ENCODE results near the gene CPNE8.
"Not testable (repeated sequence)": the region's sequence is repeated elsewhere in the genome, so short reads cannot be mapped to it uniquely, and the experiment has no call there.

CPNE8 gene

DNA sequence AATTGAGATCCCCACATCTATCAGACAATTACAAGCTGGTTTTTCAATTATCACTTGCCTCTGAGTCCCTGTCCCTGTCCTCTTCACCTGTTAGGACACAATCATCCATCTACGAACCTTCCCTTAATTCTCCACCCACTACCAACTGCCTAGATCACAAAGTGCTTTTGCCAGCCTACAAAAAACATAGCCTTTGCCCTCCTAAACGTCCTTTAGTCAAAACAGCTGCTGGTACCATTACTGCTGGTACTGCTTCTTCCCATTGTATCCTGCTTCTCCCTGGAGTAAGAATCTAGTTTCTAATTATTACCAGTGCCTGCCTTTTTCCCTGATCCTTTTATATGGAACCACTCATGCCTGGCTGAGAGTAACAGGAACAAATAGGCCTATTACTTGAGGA lies 82.1 kb downstream of the CPNE8 start:
- DNase-seq = no peak

DNA sequence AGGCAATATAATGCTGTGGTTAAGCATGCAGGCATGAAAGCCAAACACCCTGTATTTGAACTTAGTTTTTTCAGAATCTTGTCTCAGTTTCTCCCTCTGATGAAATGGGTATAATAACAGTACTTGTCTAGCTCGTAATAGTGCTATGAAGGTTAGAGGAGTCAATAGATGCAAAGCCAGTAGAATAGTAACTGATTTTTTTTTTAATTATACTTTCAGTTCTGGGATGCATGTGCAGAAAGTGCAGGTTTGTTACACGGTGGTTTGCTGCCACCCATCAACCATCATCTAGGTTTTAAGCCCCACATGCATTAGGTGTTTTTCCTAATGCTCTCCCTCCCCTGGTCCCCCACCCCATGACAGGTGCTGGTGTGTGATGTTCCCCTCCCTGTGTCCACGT lies 87.4 kb downstream of the CPNE8 start:
- DNase-seq = no peak

DNA sequence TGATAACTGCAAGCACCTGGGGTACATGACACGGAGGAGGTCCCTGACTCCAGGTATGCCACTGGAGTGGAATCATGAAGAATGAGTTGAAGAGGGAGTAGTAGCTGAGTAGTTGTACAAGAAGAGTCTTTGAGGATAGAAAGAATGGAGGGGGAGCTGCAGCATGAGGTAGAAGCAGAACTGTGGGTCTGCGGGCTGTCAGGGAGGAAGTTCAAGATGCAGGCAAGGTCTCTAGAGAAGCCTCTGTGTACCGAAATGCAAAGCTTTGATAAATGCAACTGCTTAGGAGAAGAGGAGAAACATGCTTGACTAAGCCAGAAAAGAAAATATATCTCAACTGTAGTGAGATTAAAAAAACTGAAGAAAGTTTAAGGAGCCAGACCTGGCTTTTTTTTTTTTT lies 91.5 kb downstream of the CPNE8 start:
- DNase-seq = no peak

DNA sequence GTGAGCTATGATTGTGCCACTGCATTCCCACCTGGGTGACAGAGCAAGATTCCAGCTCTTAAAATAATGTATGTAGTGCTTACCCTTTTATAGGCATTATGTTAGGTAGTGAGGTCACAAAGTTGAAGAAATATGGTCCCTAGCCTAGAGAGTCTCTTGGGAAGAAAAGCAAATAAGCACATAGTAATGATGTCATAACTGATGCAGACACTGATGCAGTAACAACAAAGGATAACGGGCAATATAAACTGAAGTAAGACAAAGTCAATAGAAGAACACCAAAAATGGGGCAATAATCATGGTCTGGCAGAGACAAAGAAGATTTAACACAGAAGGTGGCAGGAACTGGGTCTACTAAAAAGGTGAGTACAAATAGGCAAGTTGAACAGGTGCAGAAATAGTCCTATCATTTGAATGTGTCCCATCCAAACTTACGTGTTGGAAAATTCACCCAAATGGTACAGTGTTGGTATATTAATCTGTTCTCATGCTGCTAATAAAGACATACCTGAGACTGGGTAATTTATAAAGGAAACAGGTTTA lies 93.5 kb downstream of the CPNE8 start:
- no peak for DNase-seq

DNA sequence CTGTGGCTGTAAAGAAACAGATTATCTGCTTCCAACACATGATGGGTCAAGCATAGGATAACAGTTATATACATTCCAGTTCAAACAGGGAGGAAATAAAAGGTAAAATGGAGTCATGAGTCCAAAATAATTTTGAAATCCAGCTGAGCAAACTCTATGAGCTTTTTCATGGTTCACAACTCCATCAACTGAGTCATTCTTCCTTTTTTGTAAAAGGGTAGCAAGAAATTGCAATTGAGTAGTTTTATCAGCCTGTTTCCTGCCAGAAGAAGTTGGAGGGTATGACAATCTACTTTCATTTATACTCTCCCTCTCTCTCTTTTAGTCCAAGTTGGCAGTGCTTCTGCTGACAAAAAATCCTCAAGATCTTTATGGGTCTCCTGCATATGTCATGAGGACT lies 95.6 kb downstream of the CPNE8 start:
- DNase-seq = no peak

DNA sequence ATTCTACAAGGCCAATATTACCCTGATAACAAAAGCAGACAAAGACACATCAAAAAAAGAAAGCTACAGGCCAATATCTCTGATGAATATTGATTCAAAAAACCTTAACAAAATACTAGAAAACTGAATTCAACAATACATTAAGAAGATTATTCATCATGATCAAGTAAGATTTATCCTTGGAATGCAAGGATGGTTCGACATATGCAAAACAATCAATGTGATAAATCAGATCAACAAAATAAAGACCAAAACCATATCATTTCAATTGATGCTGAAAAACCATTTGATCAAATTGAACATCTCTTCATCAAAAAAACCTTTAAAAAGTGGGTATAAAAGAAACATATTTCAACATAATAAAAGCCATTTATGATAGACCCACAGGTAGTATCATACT lies 117.3 kb downstream of the CPNE8 start:
- DNase-seq = no peak

DNA sequence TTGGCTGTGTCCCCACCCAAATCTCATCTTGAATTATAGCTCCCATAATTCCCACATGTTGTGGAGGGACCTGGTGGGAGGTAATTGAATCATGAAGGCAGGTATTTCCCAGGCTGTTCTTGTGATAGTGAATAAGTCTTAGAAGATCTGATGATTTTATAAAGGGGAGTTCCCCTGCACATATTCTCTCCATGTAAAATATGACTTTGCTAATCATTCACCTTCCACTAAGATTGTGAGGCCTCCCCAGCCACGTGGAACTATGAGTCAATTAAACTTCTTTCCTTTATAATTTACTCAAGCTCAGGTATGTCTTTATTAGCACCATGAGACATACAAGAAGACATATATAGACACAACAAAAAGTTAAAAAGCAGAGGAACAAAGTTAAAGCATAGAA lies 120.0 kb downstream of the CPNE8 start:
- no peak for DNase-seq

DNA sequence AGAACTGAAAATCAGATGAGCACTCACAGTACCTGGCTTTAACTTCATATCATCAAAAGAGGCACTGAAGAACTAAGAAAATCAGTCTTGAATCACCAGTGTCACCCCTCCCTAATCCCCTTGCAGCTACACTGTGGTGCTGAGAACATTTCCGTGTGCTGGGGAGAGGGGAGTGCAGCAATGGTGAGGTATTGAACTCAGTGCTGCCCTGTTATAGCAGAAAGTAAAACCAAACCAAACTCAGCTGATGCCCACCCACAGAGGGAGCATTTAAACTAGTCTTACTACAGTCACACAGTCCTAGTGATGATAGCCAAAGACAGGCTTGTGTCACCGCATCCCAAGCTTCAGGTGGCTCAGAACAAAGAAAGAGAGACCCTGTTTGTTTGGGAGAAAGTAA lies 122.1 kb downstream of the CPNE8 start:
- no peak for DNase-seq

DNA sequence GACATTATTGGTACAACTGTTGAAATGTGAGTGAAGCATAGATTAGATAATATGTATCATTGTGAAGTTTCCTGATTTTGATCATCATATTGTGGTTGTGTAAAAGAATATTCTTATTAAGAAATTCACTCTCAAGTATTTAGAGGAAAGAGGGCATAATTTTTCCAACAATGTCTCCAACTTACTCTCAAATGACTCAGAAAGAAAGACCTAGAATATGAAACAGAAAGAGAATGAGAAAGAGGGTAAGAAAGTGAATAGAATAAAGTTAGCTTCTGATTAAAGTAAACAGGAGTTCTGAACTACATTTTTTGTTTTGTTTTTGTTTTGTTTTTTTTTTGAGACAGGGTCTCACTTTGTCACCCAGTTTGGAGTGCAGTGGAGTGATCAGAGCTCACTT lies 123.0 kb downstream of the CPNE8 start:
- no peak for DNase-seq

DNA sequence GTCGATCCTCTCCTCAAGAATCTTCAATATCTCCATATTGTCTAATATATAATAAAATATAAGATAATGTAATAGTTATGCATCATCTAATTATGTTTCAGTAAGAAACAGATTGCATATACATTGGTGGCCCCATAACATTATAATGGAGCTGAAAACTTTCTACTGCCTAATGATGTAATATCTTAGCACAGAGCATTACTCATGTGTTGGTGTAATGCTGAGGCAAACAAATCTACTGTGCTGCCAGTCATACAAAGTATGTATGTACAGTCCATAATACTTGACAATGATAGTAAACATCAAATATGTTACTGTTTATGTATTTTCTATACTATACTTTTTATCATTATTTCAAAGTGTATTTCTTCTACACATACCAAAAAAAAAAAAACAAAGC lies 128.7 kb downstream of the CPNE8 start:
- no peak for DNase-seq

DNA sequence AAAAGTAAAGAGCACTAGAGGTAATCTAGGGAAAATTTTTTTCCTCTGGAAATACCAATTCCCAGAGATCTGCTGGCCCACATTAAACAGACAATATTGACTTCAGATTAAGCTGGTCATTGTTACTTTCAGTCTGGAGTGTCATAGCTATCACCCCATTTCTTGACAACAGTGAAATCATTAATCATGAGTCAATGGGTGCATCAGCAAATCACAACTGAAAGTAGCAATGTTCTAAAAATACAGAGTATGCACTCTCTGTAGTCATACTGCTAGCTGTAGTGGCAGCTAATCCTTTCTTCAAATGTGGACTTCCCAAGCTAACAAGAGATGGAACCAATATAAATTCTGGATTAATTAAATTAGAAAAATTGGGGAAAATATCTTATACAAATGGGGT lies 129.9 kb downstream of the CPNE8 start:
- no peak for DNase-seq

DNA sequence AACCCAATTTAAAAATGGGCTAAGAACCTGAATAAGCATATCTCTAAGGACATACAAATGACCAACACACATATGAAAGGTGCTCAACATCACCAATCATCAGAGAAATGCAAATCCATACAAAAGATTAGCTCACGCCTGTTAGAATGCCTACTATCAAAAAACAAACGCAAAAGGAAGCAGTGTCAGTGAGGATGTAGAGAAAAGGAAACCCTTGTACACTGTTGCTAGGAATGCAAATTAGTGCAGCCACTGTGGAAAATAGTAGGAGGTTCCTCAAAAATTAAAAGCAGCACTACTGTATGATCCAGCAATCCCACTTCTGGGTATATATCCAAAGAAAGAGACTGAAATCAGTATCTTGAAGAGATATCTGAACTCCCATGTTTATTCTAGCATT lies 133.0 kb downstream of the CPNE8 start:
- no peak for DNase-seq

DNA sequence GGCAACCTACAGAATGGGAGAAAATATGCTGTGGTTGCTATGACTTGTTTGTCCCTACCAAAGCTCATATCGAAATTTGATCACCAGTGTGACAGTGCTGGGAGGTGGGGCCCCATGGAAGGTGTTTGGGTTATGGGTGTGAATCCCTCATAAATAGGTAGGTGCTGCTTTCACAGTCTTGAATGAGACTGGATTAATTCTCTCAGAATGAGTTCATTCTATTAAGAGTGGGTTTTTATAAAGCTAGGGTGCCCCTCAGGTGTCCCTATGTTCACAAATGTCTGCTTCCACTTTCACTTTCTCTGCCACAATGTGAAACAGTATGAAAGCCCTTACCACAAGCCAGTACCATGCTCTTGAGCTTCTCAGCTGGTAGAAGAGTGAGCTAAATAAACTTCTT lies 133.5 kb downstream of the CPNE8 start:
- no peak for DNase-seq

DNA sequence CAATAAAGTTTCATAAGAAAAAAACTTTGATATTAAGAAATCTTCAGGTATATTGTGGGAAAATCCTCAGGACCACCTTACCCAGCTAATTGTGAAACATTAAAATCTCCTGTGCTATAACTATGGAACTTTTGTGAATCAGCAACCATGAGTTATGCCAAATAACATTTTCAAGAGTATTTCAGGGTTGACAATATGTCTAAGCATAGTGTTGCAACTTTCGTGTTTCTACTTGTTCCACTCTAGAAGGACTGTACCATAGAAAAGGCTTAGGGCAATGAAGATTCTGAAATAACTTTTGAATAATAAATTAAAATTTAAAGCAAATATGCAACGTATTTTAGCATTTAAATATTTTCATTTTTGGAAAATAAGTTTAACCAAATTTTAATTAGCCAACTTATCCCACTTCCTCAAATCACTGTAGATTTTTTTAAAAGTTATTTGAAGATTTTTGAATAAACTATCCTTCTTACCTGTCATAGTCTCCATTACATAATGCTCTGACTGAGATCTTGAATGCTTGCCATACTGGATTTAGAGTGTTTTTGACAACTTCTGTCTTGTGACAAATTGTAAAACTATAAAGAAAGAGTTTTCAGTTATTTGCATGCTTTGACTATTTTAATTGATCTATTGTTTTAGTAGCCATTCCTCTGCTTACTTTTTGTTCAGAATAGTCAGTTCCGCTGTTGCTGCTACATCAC lies 143.6 kb downstream of the CPNE8 start:
- no peak for DNase-seq

DNA sequence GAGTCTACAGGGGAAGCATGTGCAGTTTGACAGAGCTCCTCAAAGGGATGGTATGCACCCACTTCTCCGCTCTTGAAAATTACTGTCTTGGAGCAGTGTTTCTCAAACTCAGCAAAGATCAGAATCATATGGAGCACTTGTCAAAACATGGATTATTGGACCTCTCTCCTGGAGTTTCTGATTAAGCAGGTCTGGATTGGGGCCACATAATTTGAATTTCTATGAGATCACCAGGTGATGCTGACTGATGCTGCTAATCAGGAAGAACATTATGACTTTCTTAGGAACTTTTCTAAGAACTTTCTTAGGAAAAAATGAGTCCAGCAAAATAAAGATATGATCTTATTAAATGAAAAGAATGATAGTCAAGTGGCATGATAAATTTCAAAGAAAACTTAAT lies 144.3 kb downstream of the CPNE8 start:
- no peak for DNase-seq

DNA sequence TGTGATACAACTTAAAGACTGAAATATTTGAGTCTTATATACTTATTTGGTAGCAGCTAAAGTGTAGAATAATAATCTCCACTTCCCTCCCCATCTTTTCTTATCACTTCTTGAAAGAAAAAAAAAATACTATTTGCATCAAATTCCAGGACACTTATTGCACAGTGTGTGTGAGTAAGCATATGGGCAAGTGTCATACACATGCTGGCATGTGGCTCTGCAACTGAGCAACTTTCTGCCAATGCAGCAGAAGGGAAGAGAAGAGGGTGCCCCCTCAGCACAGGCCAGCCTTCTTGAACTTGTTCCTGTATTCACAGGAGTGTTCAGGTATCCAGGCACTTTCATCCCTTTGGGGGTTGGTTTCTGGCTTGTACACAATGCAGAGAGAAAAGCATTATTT lies 145.8 kb downstream of the CPNE8 start:
- no peak for DNase-seq

DNA sequence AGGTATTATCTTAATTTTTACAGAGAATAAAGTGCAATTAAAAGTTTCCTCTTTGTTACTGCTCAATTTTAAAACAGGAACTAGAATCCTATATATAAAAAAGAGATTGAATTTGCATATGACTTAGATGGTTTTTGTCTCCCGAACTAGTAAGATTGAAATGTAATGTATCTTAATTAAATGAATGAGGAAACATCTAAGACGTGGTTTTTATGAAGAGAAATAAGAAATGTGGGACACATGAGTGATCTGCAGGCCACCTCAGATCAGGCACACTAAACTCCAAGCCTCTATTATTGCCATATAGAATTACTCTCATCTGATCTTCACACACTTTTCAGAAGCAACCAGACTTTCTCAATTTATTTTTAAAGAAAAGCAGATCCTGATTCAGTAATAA lies 158.6 kb downstream of the CPNE8 start:
- DNase-seq = no peak

DNA sequence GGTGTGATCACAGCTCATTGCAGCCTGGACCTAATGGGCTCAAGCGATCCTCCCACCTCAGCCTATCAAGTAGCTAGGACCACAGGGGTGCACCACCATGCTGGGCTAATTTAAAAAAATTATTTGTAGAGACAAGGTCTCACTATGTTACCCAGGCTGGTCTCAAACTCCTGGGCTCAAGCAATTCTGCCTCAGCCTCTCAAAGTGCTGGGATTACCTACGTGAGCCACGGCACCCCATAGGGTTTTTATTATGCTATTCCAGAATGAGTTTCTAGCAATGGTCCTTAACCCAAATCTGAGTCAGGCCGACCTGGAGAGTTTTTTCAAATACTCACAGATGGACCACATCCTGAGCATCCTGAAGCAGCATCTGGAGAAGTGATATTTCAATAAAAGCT lies 159.8 kb downstream of the CPNE8 start:
- no peak for DNase-seq

DNA sequence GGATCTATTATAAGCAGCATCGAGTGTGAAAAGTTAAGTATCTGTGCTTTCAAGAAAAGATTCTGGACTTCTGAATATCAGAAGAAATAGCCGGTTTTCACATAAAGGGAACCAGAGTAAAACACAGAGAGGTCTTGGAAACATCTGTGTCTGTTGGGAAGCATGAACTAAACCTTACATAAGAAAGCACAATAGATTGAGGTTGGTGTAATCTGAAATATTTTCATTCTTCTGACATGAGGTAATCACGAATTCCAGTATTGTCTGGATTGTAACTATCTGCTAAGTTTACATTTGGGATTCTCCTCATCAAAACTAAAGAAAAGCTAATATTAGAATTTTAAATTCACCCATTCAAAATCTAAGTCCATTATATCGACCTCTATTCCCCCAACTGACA lies 161.3 kb downstream of the CPNE8 start:
- no peak for DNase-seq

DNA sequence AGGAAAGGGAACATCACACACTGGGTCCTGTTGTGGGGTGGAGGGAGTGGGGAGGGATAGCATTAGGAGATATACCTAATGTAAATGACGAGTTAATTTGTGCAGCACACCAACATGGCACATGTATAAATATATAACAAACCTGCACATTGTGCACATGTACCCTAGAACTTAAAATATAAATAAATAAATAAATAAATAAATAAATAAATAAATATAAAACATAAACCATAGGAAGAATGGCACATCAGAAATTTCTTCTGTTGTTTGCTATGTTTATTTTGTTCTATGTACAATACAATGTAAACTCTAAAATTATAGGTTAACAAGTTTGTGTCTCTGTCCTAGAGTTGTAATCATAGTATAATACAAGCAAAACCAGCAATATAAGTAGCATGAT lies 162.9 kb downstream of the CPNE8 start:
- DNase-seq = not testable (repeated sequence)

DNA sequence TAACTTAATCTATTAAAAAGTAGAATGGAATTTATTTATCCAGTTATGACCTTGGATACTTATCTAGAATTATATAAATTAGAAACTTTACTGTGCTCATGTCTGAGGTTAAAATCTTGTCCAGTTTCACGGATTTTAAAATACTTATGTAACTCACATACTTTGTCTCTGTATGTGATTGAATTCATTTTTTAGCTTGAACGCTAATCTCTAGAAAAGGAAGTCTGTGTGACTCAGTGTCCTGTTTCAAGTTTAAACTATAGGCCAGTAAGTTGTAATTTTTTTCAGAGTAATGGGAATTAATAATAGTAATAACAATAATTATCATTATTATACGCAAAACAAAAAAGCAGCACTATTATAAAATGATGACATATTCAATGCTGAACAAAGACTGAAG lies 168.6 kb downstream of the CPNE8 start:
- DNase-seq = no peak

DNA sequence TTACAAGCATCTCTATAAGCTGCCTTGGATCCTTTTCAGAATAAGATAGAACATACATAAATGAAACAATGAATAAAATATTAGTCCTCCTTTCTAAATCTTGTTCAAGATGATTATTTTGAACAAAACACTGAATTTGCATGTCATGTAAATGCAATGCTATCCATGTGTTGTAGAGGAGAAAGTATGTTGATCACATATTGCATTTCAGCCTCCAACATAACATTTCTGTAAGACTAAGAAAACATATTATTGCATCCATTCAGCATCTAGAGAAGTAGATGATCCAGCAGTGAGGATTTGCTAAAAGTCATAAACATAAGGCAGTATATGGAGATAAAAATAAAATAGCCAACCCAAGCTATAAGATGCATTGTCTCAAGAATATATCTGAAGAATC lies 172.6 kb downstream of the CPNE8 start:
- no peak for DNase-seq

DNA sequence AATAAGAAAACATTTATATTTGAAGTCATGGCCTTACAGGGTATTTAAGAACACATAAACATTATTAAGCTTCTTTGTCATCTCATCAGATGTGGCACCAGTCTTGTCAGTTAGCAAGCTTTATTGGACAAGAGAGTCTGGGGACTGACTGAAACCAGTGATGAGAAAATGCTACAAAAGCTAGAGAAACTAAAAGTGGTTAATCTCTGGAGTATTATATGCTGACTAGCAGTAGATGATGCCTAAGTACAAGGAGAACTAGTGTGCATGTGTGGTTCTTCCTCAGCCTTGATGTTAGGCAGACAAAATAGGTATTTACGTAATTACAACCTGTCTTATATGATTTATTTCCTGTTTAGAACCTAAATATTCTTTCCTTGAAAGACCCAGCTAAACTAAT lies 176.5 kb downstream of the CPNE8 start:
- no peak for DNase-seq

DNA sequence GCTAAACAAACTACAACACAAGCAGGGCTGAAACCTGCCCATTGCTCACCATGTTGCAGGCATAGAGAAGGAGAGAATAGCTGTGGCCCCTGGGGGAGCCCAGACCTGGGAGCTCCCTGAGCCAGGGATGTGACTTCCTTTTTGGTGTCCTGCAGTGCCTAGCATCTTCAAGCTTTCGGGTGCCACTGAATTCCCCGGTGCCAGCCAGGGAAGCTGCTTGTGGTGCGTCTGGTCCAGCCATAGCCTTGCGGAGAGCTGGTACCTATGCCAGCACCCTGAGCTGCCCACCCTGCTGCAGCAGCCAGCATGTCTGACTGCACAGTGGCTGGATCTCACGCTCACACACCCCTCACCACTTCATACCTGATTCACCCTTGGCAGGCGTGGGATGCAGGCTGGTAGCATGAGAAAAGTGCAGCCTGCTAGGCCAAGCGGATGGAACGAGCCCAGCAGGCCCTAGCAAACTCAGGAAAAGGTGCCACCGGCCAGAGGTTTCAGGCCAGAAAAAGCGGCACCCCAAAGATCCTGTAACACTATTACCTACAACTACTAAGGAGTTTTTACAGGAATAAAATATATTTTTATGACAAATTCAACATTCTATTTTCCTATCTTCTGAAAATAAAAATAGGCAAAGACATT lies 183.7 kb downstream of the CPNE8 start:
- no peak for DNase-seq

DNA sequence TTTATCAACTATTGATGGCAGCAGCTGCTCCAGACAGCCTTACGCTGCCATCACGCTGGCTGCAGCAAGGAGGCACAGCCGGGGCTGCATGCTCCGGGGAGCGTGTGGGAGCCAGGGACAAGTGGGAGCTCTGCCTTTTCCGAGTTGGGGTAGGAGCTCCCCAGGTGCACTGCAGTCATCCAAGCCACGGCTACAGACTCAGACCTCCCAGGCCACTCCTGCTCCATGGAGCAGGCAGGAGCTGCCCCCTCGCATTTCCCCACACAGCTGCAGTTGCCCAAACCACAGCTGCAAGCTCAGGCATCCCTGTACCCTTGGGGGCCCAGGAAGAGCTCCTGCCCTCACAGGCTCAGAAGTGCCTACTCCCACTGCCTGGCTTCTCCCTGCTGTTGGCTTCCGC lies 184.7 kb downstream of the CPNE8 start:
- no peak for DNase-seq

Measured in NCI-H2227 treated with DMSO at 0.1 percent for 48 hours (cell line).